GM21576 (cell line): ENCODE measurements around the gene ESPNL.

Experiments used
- ATAC-seq: cut with Tn5 transposase; IDR thresholded peaks from one replicate; pipeline ENCODE4 v1.9.1; 2021; ENCODE audit warnings: mild to moderate bottlenecking, moderate library complexity; ENCODE audit not compliant: unreplicated experiment

ESPNL gene

DNA sequence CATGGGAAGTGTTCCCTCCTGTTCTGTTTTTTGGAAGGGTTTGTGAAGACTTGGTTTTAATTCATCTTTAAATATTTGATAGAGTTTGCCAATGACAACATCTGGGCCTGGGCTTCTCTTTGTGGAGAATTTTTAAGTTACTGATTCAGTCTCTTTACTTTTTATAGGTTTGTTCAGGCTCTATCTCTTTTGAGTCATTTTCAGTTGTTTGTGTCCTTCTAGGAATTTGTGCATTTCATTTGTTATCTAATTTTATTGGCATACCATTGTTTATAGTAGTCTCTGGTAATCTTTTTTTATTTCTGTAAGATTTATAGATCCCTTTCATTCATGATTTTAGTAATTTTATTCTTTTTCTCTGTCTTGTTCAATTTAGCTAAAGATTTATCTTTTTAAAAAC is 24.7 kb upstream of the ESPNL start:
- ATAC-seq = no peak

DNA sequence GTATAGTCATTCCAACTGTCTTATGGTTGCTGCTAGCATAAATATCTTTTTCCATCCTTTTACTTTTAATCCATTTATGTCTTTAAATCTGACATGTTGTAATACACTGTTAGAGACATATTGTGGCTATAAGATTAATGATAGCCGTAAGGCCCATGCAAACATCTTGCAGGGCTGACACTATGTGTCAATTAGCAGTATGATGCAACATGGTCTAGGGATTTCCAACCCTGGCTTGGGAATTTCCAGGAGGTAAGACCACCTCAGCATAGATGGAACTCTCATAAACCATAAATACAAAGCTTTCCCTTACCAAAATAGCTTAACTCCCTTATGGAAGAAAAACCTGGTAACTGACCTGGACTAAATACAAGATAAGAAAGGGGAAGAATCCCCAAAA is 22.8 kb upstream of the ESPNL start:
- ATAC-seq = no peak

DNA sequence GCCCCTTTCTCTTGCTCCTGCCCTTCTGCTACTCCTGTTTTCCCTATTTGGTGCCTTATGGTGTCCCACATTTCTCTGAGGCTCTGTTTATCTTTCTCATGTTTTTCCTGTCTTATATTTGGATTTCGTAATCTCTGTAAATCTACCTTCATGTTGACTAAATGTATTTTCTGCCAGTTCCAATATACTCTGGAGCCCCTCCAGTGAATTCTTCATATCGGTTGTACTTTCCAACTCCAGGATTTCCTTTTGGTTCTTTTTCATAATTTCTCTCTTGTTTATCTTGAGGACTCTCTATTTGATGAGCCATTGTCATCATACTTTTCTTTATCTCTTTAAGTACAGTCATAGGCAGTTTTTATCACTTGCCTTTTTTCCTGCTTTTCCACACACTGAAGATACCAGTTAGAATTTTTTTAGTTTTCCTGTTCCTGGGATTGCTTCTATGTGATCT is 20.2 kb upstream of the ESPNL start:
- ATAC-seq = no peak

DNA sequence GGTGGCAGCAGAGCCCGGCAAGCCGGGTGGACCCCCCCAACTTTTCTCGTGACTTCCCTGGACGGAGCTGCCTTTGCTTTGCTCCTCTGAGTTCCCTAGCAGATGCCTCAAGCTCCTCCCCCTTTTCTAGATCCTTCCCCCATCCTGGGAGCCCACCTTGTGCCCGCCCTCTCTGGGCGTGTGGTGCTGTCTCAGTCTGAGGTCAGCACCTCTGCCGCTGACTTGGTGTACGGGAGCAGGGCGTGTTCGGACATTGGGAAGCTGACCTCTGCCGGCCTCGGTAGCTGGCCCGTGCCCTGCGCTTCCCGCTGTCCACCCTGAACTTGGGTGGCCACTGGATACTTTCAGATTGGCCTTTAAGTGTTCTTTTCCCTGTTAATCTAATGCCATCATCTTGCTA is 19.6 kb upstream of the ESPNL start:
- no peak for ATAC-seq

DNA sequence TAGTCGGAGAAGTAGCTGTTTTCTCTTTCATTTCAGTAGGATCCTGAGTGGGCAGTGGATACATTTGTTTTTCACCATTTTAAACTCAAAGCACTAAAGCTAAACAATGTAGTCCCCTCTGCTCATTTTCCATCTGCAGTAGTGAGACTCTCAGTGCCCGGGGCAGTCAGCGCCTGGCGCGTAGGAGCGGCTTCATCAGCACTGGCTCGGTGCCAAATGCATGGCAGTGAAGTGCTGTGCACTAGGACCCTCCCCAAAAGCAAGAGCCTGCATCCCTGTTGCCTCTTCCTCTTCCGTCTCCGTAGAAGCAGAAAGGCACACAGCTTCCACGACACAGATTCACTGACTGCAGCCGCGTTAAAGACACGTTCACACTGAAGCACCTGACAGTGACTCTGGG is 19.0 kb upstream of the ESPNL start:
- no peak for ATAC-seq

- ATAC-seq = no peak
Observed at GRCh38 chr2:238081561-238081960, 18.6 kb upstream of the ESPNL start.

DNA sequence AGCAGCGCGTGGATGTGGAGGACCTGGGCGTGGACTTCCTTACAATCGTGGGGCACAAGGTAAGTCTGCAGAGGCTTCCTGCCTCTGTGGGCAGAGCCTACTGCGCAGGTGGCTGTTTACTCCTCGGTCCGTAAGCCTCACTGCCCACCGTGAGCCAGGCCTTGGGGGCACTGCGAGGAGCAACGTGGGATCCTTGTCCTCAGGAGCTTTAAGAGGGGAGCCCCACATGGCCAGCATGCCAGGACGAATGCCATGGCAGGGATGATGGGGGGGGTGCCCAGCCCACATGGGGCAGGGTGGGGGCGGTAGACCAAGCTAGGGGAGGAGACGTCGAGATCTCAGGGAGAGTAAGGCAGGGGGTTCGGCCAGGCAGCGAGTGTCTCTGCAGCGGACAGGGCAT is 18.0 kb upstream of the ESPNL start:
- no peak for ATAC-seq

DNA sequence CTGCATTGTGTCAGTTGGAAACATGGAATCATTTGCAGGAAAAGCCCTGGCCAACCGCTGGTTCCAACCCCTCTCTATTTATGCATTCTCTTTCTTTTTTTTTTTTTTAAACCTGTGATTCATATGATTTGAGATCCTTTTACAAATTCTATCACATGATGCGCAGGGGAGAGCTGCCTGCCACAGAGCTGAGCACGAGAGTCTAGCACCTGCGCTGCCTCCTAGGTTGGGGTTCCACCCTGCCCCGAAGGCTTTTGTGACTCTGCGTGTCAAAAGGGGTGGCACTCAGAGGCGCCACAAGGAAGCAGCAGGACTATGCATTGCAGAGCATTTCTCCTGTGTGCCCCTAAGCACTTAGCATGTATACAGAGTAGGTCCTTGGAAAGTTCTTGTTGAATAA is 17.3 kb upstream of the ESPNL start:
- no peak for ATAC-seq

- no peak for ATAC-seq
Observed at GRCh38 chr2:238083919-238084318, 16.2 kb upstream of the ESPNL start.

- no peak for ATAC-seq
Observed at GRCh38 chr2:238084761-238085160, 15.4 kb upstream of the ESPNL start.

- ATAC-seq = no peak
Observed at GRCh38 chr2:238085899-238086298, 14.2 kb upstream of the ESPNL start.

GRCh38 chr2:238087211-238087610 is 12.9 kb upstream of the ESPNL start:
- ATAC-seq = no peak

GRCh38 chr2:238090887-238091286 is 9.3 kb upstream of the ESPNL start:
- ATAC-seq = no peak

DNA sequence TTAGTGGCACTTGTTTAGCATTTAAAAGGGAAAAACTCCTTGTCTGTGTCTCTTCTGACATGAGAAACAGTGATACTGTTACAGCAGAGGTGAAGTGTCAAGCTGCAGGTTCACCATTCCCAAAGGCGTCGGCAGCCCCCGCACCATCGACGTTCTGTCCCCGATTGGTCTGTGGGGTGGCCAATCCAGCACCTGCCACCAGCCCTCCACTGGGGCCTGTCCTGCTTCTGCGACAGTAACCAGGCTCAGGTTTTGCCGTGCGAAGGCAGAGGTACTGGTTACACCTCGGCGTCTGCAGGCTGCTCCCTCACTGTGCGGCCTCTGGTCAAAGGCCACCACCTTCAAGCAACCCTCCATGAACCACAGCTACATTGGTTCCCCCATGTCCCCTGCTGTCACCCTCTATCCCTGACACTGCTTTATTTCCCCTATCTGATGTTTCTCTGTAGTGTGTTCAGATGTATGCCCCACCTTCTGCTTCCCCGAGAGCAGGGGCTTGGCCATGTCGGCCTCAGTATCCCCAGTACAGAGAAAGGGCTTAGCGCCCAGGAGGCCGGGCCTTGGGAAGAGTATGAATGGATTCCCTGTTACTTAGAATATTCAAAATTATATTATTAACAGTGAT is 8.6 kb upstream of the ESPNL start:
- ATAC-seq = no peak

GRCh38 chr2:238092486-238093035 is 7.6 kb upstream of the ESPNL start:
- ATAC-seq = no peak

GRCh38 chr2:238093181-238094140 is 6.7 kb upstream of the ESPNL start:
- ATAC-seq = no peak

- no peak for ATAC-seq
Observed at GRCh38 chr2:238094438-238095022, 5.6 kb upstream of the ESPNL start.

- no peak for ATAC-seq
Observed at GRCh38 chr2:238095143-238095542, 5.0 kb upstream of the ESPNL start.

- no peak for ATAC-seq
Observed at GRCh38 chr2:238096311-238097011, 3.7 kb upstream of the ESPNL start.

GRCh38 chr2:238097201-238097987 is 2.7 kb upstream of the ESPNL start:
- ATAC-seq = no peak
